A673 (cell line): ENCODE results near the gene CCN2. TPM values are rescaled to one million over a fixed set of nuclear protein-coding genes. Genes with fewer than 3 reads are reported as not detected.

Experiments used
- Bru-seq: library from RNA; stranded (reverse); fragments of 400-500 nt; gene quantifications from one replicate; lab custom pipeline; 2021; lab: Mats Ljungman, UMichigan
- BruChase-seq, 2 experiments: library from RNA; stranded (reverse); fragments of 400-500 nt; gene quantifications; one replicate each; lab custom pipeline; 2021; lab: Mats Ljungman, UMichigan
- BruUV-seq: library from RNA; stranded (reverse); fragments of 400-500 nt; replicated peaks from 2 replicates; lab custom pipeline; 2021; lab: Mats Ljungman, UMichigan
- CTCF ChIA-PET: fragments of 300-600 bp; sonication (Branson Sonifier 250); formaldehyde crosslinking; loops from one replicate; lab custom pipeline; 2022; ENCODE audit warnings: antibody characterized with exemption; lab: Charles Lee
- POLR2A ChIA-PET: fragments of 300-600 bp; sonication (Branson Sonifier 250); formaldehyde crosslinking; loops from one replicate; lab custom pipeline; 2022; ENCODE audit warnings: antibody characterized with exemption; ENCODE audit not compliant: low non-redundant PET; lab: Charles Lee
- DNase-seq: peaks from one replicate; pipeline ENCODE4 v3.0.0-alpha.2; 2015; ENCODE audit warnings: low spot score
- H3K27ac ChIP-seq: fragments of 200-600 bp; sonication (generic); 2 replicates; pipeline ENCODE4 v1.5.1; 2016; ENCODE audit warnings: mixed run types, low read depth, mild to moderate bottlenecking, mixed read lengths, antibody characterized with exemption, low read length; ENCODE audit not compliant: poor library complexity, severe bottlenecking
- H3K27me3 ChIP-seq: fragments of 200-600 bp; sonication (generic); replicated peaks from 2 replicates; pipeline ENCODE4 v1.6.1; 2017; ENCODE audit warnings: mixed run types, low read depth, mild to moderate bottlenecking, mixed read lengths, antibody characterized with exemption, low read length; ENCODE audit not compliant: insufficient read depth, poor library complexity
- H3K36me3 ChIP-seq: fragments of 200-600 bp; sonication (generic); 2 replicates; pipeline ENCODE4 v1.6.1; 2016; ENCODE audit warnings: mixed run types, mild to moderate bottlenecking, mixed read lengths, antibody characterized with exemption, low read length; ENCODE audit not compliant: insufficient read depth, poor library complexity, severe bottlenecking
- H3K4me1 ChIP-seq: fragments of 200-600 bp; sonication (generic); 2 replicates; pipeline ENCODE4 v1.6.1; 2017; ENCODE audit warnings: mixed run types, mild to moderate bottlenecking, mixed read lengths, antibody characterized with exemption, low read length; ENCODE audit not compliant: insufficient read depth, poor library complexity, severe bottlenecking
- H3K4me3 ChIP-seq: fragments of 200-600 bp; sonication (generic); 2 replicates; pipeline ENCODE4 v1.5.1; 2016; ENCODE audit warnings: low read depth, mixed run types, mild to moderate bottlenecking, mixed read lengths, low read length; ENCODE audit not compliant: poor library complexity, severe bottlenecking
- H3K9me3 ChIP-seq: fragments of 200-600 bp; sonication (generic); 2 replicates; pipeline ENCODE4 v1.6.1; 2016; ENCODE audit warnings: mixed run types, low read depth, mild to moderate bottlenecking, mixed read lengths, antibody characterized with exemption, low read length; ENCODE audit not compliant: poor library complexity, severe bottlenecking
- CTCF ChIP-seq: fragments of 300-800, 200-600 bp; sonication (generic); conservative IDR thresholded peaks from 2 replicates; pipeline ENCODE4 v1.5.1; 2017; ENCODE audit warnings: low read depth, mild to moderate bottlenecking, antibody characterized with exemption, low read length, moderate library complexity, mixed read lengths
- EZH2 ChIP-seq: fragments of 200-600 bp; sonication (generic); IDR thresholded peaks from 2 replicates; pipeline ENCODE4 v1.6.1; 2017; ENCODE audit warnings: borderline replicate concordance, low read depth, mild to moderate bottlenecking, mixed read lengths, antibody characterized with exemption, low read length; ENCODE audit not compliant: poor library complexity, severe bottlenecking
- intact Hi-C: fragments of 100-400 bp; cut with micrococcal nuclease; formaldehyde crosslinking; loops from one replicate; pipeline ENCODE4 v1.10.0; 2022; ENCODE audit not compliant: unreplicated experiment
- long read RNA-seq: library from polyadenylated mRNA; stranded (forward); transcript quantifications from one replicate; pipeline ENCODE4 v2.0.0, GENCODE V29; 2022
- total RNA-seq: library from RNA; stranded (reverse); gene quantifications from 2 replicates; pipeline ENCODE4 v1.2.3, GENCODE V29; 2021

The CCN2 gene
- total RNA-seq: 6.6 and 17.5 TPM in 2 replicates
- Bru-seq, nascent RNA: percentile 52 among the genes with signal in this experiment
- percentile 67 among the genes with signal in this experiment for BruChase-seq, experiment 1, labeled RNA remaining after a 2-hour chase
- percentile 52 among the genes with signal in this experiment for BruChase-seq, experiment 2, labeled RNA remaining after a 6-hour chase
- long read RNA-seq, transcript CTGF-201 (5 exons, 2,339 nt): major isoform, 25 of 30 reads
- long read RNA-seq, partial matches to known transcripts: 4 of 30 reads
- long read RNA-seq, other reads (novel, unspliced or antisense): 1 of 30 reads

GRCh38 chr6:131950767-131951575, at the start of gene CCN2:
Gene CCN2, minus strand, starts transcription at chr6:131951372. Its CDS starts 200 bp downstream, at chr6:131951172.
- Histone ChIP-seq H3K27ac (peak within 1 kb of the TSS; percentile 74), H3K4me3 (peak within 1 kb of the TSS; percentile 68), H3K27me3 (no peaks in the 10 kb centered on the region), H3K9me3 (no peaks in the 10 kb centered on the region), H3K4me1 (peaks cover 49% of the 10 kb centered on the region), H3K36me3 (no peaks in the 10 kb centered on the region)
- no peak for TF ChIP-seq EZH2
- TF ChIP-seq CTCF: no peak
- intact Hi-C loops: loop anchor here (10.0 kb wide), 2 partner anchors 214 to 264 kb away; no protein-coding TSS in a partner anchor
- ChIA-PET CTCF (interaction anchor here (0.6 to 0.9 kb wide), 3 partner anchors 10 to 315 kb away, joined by 3 to 4 read pairs (median 4); no protein-coding TSS in a partner anchor), POLR2A (interaction anchor here (0.6 kb wide), 1 partner anchor 228 kb away, joined by 3 read pairs; no protein-coding TSS in a partner anchor)
- no TSS peak for BruUV-seq
- peak; percentile 90 for DNase-seq

GRCh38 chr6:132000296-132000695, 49.1 kb upstream of the CCN2 start:
- no peaks in the 10 kb centered on the region for H3K27me3 ChIP-seq
- TF ChIP-seq EZH2 (no peak), CTCF (no peak)
- H3K4me1 ChIP-seq: no peaks in the 10 kb centered on the region
- DNase-seq: no peak
- no peaks in the 10 kb centered on the region for H3K36me3 ChIP-seq
- H3K4me3 ChIP-seq: no peak overlapping the region
- intact Hi-C loops: no loop called here
- CTCF ChIA-PET: no interaction called here
- POLR2A ChIA-PET: no interaction called here
- no TSS peak for BruUV-seq
- H3K27ac ChIP-seq: no peak overlapping the region
- peaks cover 4% of the 10 kb centered on the region for H3K9me3 ChIP-seq

- Histone ChIP-seq H3K27ac (no peak overlapping the region), H3K9me3 (peaks cover 1% of the 10 kb centered on the region), H3K27me3 (no peaks in the 10 kb centered on the region), H3K36me3 (no peaks in the 10 kb centered on the region), H3K4me3 (no peak overlapping the region), H3K4me1 (no peaks in the 10 kb centered on the region)
- TF ChIP-seq CTCF (no peak), EZH2 (no peak)
- intact Hi-C loops: no loop called here
- no peak for DNase-seq
- ChIA-PET CTCF (no interaction called here), POLR2A (no interaction called here)
- no TSS peak for BruUV-seq
Measured at GRCh38 chr6:131999545-132000146, 48.5 kb upstream of the CCN2 start.
